GM21576 (cell line): Measurements from ENCODE around the gene FAM111B.

Experiments used
- ATAC-seq: cut with Tn5 transposase; IDR thresholded peaks from one replicate; pipeline ENCODE4 v1.9.1; 2021; ENCODE audit warnings: mild to moderate bottlenecking, moderate library complexity; ENCODE audit not compliant: unreplicated experiment

FAM111B gene

DNA sequence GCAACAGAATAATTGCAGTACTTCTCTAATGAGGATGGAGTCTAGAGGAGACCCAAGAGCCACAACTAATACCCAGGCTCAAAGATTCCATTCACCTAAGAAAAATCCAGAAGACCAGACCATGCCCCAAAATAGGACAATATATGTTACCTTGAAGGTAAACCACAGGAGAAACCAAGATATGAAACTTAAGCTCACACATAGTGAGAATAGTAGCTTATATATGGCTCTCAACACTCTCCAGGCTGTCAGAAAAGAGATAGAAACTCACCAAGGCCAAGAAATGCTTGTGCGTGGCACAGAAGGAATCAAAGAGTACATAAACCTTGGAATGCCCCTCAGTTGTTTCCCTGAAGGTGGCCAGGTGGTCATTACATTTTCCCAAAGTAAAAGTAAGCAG, 44.7 kb downstream of the FAM111B start:
- peak; percentile 68 for ATAC-seq

DNA sequence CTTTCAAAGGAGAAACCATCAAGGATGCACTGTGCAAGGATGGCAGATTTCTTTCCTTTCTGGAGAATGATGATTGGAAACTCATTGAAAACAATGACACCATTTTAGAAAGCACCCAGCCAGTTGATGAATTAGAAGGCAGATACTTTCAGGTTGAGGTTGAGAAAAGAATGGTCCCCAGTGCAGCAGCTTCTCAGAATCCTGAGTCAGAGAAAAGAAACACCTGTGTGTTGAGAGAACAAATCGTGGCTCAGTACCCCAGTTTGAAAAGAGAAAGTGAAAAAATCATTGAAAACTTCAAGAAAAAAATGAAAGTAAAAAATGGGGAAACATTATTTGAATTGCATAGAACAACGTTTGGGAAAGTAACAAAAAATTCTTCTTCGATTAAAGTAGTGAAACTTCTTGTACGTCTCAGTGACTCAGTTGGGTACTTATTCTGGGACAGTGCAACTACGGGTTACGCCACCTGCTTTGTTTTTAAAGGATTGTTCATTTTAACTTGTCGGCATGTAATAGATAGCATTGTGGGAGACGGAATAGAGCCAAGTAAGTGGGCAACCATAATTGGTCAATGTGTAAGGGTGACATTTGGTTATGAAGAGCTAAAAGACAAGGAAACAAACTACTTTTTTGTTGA, 45.4 kb downstream of the FAM111B start:
- peak; percentile 69 for ATAC-seq

DNA sequence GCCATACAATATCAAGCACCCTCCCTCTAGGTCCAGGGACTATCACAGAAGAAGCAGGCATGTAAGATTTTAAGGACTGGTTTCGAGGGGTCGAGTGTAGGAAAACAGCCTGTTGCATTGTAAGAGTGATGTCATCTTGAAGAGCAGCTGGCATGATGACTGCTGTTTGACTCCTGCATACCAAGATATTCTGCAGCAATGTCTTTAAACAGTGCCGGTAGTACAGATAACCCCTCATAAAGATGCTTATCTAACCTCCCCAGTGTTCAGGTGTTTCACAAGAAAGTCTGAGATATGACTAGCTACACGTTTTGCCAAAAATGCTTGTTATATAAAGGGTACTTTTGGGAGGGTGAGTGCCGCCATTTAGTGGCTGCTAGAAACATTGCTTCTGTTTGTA, 47.6 kb downstream of the FAM111B start:
- ATAC-seq: no peak

DNA sequence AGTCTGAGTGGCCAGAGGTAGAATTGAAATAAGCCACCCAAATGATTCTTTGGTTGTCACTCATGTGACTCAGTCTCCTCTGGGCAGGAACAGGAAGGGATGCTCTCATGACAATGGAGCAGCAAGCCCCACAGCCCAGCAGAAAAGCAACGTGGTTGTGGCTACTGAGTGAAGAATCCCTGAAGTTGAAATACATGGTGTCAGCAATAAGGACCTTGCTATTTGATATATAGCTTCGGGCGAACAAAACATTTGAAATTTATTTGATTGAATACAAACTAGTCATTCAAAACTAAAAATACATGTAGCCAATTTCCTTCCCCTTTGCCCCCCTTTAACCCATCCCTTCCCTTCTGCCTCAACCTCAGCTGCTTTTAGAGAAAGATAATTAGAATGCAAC, 50.4 kb downstream of the FAM111B start:
- no peak for ATAC-seq

DNA sequence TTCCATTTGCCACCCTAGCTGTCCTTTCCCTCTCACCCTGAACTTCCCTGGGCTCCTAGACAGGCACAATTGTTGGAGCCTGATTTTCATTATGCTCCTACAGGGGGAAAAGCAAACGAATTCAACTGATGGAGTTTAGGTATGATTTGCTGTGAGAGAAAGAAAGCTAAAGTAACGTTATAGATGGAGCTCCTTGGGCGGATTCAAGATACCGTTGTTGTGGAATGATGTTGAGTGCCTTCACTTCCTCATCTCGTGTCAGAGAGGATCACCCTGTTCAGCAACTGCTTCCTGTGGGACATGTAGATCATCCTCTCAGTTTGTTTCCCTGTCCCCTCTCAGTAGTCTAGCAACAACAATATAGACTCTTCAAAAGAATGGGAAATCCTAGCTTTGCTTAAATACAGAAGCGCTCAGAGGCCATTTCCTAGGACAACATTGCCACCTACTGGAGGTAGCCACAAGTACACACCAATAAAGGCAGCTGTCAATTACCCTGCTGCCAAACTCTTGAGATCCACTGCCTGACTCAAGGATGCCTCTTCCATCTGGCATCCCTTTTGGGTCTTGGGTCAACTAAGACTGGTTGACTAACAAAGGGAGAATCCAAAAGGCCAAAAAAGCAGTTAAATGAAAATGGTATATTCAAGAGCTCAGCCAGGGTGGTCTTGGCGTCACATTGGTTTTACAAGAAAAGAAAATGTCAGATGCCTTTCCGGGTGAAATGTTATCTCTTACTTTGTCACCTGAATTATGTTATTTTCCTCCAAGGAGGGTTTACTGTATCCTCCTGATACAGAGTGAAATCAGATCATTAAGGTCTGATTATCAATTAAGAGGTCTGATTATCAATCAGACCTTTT, 51.4 kb downstream of the FAM111B start:
- peak; percentile 90 for ATAC-seq

DNA sequence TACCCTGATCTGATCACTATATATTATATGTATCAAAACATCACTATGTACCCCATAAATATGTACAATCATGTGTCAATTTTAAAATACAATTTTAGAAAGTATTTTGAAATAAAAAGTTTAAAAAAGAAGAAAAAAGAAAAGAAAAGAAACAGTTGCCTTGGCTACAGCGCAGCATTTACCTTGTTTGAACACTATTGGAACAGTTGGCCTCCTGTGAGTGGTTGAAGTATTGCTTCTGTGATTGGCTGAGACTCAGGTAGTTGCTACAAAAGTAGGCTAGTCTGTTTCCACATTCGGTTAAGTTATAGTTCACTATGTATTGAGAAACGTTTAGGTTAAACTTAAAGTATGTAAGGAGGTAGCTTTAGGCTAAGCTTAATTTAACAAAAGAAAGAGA, 57.0 kb downstream of the FAM111B start:
- no peak for ATAC-seq

DNA sequence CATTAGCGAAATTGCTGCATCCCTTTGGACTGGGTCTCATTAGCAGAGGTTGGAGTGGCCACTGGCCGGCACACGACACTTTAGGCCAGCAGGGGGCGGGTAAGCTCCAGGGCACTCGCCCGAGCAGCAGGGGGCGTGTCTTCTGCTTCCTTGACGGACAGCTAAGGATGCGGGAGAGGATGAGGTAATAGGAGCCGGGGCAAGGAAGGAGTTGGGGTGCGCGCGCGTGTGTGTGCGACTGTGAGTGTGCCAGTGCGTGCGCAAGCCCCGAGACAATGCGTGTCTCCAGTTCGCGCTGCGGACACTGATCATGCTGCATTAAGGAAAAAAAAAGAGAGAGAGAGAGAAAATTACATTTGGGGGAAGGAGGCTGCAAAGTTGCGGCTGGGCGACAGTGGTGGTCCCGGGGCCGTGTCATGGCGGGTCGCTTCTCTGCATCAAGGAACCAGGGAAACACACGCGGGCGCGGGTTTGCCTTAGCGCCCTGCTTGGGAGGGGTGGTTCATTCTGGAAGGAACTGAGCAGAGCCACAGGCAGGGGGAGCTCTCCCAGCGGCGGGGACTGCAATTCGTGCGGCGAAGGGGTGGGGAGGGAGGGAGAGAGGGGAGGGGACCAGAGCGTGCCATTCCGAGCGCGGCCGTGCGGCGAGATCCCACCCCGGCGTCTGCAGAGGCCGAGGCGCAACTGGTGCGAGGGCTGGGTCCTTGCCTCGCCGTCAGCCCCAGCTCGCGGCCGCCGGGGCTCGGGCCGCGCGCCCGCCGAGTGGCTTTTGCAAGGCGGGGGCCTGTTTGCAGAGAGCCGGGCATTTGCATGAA, 64.7 kb downstream of the FAM111B start, which contains the start of gene DTX4:
Gene DTX4 (plus strand): TSS at position 625 of the 815 bp plus-strand sequence. CDS start 464 bp downstream, outside the sequence.
- peak; percentile 65 for ATAC-seq

DNA sequence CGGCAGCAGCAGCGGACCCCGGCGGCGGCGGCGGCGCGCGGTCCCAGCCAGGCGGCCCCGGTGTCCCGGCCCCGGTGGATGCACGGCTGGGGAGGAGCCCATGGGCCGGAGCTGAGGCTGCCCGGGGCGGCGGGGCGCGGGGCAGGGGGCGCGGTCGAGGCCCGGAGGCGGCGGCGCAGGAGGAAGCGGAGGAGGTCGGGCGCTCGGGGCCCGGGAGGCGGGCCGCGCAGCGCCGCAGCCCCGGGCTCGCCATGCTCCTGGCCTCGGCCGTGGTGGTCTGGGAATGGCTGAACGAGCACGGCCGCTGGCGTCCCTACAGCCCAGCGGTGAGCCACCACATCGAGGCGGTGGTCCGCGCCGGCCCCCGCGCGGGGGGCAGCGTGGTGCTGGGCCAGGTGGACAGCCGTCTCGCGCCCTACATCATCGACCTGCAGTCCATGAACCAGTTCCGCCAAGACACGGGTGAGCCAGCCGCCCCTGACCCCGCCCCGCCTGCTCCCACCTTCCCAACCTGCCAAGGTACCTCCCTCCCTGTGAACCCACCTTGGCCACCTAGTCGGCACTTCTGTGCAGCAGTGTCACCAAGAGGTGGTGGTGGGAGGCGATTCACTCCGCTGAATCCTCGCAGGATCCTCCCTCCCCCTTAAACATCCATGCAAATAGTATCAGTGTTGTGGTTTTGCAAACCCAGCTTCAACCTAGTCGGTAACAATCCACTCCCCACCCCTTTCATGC, 65.5 kb downstream of the FAM111B start:
- ATAC-seq: peak; percentile 29

DNA sequence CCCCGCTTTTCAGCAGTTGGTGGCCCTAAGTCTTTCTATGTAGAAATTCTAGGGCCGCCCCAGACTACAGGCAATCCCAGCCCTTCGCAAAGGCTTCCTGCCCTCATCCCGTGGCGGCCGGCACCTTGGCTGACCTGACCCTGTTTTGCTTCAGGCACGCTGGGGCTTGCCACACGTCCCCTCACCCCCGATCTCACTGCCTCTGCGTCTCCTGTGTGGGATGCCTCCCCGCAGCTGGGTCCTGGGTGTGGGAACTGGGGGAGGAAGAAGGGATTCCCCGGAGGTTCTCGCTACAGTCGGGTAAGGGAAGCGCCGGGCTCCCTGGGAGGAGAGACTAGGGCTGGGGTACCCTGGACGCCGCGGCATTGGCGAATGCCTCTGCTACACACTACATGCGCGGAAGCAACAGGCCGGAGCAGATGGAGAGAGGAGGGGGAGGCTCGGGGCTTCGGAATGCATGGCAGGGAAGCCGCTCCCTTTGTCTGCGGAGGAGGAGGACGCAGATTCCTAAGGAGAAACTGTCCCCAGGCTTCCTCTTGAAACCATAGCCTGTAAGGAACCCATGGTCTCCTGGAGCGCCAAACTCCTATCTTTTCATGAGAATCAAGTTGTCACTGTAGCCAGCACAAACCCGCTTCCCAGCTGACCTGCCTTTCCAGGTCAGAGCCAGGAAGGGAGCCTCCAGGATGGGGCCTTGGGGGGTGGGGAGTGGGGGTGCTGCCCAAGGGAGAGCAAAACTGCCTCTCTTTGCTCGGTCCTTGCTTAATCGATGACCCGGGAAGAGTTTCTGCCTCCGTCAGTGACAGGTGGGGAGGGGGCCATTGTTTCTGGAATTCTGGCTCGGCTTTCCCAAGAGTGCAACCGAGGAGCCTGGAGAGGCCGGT, 66.3 kb downstream of the FAM111B start:
- no peak for ATAC-seq

DNA sequence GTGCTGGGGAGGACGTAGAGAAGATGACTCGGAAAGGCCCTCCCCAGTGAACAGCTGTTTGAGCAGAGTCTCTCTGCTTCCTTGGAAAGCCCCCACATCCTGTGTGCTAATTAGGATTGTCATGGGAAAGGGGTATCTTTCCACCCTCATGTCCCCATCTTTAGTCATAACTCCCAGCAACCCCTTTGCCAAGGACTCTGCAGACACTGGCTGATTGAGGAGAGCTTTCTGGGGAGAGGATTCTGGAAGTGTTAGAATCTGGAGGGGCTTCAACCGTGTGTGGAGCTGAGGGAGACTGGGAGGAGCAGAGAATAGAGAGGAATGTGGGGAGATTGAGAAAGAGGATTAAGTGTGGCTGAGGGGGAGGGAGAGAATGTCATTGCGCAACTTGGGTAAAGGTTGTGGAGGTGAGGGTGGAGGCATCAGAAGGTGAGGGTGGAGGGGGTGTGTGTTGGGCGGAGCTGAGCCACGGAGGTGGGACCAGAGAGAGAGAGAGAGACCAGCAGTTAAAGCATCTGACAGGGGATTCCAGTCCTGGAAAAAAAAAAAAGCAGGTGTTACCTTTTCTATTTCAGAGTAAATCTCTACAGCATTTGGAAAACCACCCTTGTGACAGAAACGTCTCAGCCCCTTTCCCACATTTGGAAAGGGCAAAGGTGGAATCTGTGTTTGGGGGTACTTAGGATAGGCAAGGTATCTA, 67.1 kb downstream of the FAM111B start:
- no peak for ATAC-seq

DNA sequence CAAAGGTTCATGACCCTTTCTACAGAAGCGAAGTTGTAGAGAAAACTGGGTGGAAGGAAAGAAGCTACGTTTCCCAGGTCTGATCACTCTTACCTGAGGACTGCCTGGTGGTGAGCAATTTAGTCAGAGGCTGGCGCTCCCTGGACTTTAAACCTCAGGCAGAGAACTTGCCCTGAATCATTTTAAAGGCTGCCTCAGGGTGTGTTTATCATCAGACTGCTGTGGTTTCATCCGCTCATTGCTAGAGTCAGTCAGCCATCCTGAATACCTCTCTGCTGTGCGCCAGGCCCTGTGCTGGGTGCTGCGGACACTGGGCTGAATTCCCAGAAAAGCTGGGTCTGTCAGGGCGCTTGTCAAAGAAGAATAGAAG, 67.6 kb downstream of the FAM111B start:
- no peak for ATAC-seq

DNA sequence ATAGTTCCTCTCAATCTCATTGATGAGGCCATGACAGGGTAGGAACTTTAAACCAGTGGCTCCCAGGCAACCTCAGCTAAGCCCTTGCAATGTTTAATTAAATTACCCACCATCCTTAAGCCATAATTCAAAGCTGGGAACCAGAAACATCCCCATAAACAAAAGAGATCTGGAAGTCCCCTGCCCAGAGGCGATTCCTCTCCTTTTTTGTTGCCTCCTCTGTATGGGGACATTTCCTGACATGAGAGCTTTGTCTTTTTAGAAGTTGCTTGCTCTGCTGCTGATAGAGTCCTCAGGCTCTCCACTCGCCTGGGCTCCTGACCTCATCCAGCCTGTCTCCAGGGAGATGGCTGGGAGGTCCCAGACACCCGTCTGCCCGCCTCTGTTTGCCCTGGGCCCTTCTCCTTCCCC, 68.1 kb downstream of the FAM111B start:
- ATAC-seq: no peak

DNA sequence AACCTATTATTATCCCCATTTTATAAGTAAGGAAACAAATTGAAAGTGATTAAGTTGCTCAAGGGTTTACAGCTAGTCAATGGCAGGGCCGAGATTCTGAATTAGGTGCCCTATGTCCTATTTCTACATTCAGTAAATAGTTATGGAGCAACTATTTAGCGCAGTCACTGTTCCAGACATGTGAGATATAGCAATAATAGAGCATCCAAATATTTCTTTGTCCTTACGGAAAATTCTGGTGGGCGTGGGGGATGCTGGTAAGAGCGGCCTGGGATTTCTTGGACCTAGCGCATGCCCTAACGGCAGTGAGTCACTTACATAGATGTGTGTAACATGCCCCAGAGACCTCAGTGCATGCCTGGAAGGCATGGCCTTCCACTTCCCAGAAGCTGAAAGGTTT, 69.3 kb downstream of the FAM111B start:
- ATAC-seq: no peak
